ENCODE data around the gene SRSF8.

Gene SRSF8

GRCh38 chr11:95068549-95068948, 1.8 kb downstream of the SRSF8 start:
- DNase-seq (ENCODE audit: low read depth, low spot score), result peak; percentile 95

DNA sequence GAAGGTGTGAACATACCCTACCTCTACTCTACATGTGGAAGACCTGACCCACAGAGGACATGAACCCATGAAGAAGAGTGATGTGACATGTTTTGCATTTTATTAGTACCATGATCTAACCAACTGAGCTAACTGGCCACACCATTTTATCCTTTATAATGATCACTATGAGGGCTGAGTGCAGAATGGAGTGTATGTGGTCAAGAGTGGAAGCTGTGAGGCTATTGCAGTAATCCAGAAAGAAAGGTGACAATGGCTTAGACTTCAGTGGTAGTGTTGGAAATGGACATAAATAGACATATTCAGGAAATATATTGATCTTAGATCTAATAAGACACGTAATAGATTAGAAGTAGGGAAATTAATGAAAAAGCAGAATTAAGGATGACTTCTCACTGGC, 3.8 kb downstream of the SRSF8 start:
- no peak for DNase-seq (ENCODE audit: low read depth, low spot score)

DNA sequence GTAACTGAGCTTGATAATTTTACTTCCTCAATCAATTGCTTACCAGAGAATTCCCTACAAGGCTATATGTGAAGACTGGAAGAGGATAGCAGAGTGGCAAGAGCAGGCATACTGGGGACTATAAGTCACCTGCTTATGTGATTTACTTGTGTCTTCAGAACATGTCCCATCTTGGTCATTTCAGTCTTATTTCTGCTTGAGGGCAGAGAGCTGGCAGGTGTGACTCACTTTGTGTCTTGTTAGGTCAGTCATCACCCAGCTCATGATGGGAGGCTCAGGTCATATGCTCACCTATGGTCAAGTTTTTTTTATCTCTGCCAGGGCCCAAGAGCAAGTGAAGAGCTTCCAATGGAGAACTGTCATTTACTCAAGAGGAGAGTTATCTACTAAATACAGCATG, 6.2 kb downstream of the SRSF8 start:
- DNase-seq (ENCODE audit: low read depth, low spot score), result no peak

DNA sequence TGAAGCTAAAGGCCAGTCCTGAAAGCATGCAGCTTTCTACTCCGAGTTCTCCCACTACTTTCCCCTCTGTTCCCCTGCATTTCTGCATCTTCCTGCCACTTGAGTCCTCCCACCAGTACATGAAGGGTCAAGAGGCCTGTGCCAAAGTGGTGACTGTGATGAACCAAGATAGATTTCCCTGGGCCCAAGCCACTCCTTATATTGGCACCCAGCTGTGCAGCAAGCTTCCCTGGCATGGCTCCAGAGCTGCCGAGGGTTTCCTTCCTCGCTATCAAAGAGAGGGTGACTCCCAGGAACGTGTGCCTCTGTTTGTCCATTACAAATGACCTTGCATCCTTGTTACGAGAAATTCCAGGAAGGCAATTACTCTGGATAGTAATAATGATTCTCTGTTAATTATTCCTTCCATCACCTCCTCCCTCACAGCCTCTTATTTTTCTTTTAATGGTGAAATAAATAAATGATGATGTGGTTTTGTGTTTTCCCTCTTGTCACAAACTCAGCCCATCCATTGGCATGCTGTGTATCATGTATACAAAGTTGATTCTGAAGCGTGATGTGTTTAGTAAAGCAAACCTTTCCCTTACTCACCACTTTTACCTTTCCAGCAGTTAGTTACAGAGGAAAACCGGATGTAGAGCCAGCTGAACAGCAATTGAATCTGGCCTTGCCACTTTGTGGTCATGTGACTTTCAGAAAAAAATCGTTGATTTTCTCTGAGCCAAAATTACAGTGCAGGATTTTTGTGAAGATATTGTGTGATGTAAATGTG, 8.3 kb downstream of the SRSF8 start:
- DNase-seq (ENCODE audit: low read depth, low spot score), result peak; percentile 23

DNA sequence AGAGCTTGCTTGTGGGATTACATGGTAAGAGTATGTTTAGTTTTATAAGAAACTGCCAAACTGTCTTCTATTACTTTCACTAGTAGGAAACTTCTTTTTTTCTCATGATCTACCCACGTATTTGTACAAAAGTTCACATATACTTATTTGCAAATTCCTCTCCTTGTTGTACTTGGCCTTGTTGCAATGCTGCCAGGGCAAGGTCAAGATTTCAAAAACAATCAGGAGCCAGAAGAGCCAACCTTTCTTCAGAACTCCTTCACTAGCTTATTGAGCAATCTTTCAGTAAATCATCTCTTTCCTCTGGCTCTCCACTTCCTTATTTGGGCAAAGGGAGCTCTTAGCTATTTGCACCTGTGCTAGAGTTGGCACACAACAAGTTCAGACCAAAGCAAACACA, 9.7 kb downstream of the SRSF8 start:
- DNase-seq (ENCODE audit: low read depth, low spot score), result peak; percentile 84

DNA sequence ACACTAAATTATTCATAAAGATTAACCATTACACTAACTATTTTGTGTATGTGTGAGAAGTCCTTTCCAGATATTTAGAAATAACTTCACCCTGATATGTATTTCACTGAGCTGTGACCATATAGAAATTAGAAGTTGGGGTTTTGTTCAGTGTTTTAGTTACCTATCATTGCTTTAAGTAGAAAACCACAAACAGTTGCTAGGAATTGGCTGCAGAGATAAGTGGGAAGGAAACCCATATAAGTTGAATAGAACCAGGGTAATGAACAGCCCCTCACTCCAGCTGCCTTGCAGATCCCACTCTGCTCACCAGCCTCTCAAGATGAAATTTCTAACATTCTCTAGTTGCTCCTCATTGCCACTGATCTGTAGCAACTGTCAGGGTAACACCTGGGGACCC, 10.3 kb downstream of the SRSF8 start:
- no peak for DNase-seq (ENCODE audit: low read depth, low spot score)

DNA sequence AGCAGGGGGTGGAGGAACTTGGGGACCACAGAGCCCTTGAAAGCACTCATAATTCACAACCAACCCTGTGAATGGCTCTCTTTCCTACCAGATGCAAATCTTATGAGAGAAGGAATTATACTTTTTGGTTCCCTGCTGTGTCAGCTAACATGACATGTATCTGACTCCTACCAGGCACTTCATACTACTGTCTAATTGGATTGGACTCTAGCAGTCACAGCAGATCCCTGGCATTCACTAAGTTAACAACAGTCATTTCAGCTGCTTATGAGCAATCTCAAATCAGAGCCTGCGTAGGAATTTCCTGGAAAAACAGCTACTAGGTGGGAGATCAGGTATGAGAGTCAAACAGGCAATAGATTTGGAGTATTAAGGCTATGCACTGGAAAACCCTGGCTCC, 11.8 kb downstream of the SRSF8 start:
- no peak for DNase-seq (ENCODE audit: low read depth, low spot score)

- no peak for DNase-seq (ENCODE audit: low read depth, low spot score)
These were observed 14.3 kb downstream of the SRSF8 start for GRCh38 chr11:95081010-95081409.

DNA sequence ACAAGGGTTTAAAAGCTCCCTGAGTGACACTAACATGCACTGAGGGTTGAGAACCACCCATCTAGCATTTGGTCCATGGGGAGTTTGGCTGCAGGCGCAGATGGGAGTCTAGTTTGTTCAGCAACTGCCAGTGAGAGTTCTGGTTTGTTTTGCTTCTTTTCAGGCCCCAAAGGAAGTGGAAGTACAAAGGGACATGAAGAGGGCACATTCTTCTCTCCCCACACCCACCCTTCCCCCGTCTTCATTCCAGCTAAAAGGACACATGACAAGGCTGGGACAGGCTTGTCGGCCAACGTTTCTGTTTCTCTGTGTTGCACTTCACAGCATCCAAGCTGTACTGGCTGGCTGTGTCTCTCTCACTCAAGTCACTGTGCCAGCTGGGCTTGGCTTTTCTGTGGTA, 14.7 kb downstream of the SRSF8 start:
- DNase-seq (ENCODE audit: low read depth, low spot score), result peak; percentile 35

DNA sequence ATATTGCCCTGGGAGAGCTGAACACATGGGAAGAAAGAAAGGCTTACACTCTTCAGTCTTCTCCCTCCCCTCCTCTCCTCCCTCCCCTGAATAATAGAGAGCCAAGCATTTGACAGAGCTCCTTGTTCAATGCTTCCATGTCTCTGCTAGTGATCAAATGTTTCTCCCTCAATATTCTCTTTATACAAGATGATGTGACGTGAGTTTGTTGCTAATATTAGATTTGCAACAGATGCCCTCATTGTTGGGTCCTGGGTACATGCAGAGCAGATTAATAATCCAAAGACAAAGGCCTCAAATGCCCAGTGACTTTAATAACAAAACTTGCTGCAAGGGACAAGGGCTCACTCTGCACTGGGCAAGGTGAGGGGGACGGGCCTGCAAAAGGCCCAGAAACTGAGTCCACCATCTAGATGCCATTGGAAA, 15.9 kb downstream of the SRSF8 start:
- no peak for DNase-seq (ENCODE audit: low read depth, low spot score)

DNA sequence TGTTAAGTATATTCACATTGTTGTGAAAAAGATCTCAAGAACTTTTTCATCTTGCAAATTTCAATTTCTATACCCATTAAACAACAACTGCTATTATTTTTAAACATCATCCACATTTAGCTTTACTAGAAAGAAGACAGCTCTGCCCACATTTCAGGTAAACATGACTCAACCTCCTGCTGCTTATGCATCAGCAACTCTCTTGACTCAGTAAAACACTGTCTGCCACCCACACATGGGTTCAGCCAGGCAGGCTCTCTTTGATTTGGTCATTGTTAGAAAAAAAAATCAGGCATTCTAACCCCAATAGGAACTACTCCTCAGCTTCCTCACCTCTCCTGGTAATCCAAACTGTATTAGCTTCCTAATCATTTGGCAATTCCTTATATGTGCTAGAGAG, 17.8 kb downstream of the SRSF8 start:
- peak; percentile 39 for DNase-seq (ENCODE audit: low read depth, low spot score)

GRCh38 chr11:95085117-95085816, 18.5 kb downstream of the SRSF8 start:
- DNase-seq (ENCODE audit: low read depth, low spot score), result no peak

DNA sequence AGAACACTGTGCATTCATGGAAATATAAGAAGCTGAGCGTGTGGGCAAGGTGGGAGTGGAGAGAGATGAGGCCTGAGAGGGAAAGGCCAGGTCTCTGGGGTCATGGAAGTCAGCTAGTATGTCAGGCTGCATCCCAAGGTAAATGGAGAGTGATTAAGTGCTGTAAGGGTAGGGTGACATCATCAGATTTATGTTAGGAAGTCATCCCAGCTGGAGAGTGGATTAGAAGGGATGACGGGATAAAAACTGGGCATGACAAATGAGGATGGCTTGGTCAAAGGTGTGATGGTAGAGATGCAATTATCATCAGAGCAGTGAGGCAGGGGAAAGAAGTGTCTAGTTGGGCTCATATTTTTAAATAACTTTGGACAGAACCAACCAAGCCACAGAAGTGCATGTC, 19.4 kb downstream of the SRSF8 start:
- no peak for DNase-seq (ENCODE audit: low read depth, low spot score)

- no peak for DNase-seq (ENCODE audit: low read depth, low spot score)
These were observed 20.3 kb downstream of the SRSF8 start for GRCh38 chr11:95086836-95087570.

GRCh38 chr11:95088946-95089619, 22.4 kb downstream of the SRSF8 start:
- no peak for DNase-seq (ENCODE audit: low read depth, low spot score)

- peak; percentile 96 for DNase-seq (ENCODE audit: low read depth, low spot score)
These were observed 23.2 kb downstream of the SRSF8 start, which contains the start of gene ENDOD1 for GRCh38 chr11:95089620-95090542. TSS of gene ENDOD1 (plus strand) at chr11:95089846. CDS start at chr11:95089928, 82 bp downstream.

GRCh38 chr11:95091663-95092180, 25.0 kb downstream of the SRSF8 start:
- DNase-seq (ENCODE audit: low read depth, low spot score), result no peak

- DNase-seq (ENCODE audit: low read depth, low spot score), result peak; percentile 59
These were observed 26.0 kb downstream of the SRSF8 start for GRCh38 chr11:95092549-95093324.

DNA sequence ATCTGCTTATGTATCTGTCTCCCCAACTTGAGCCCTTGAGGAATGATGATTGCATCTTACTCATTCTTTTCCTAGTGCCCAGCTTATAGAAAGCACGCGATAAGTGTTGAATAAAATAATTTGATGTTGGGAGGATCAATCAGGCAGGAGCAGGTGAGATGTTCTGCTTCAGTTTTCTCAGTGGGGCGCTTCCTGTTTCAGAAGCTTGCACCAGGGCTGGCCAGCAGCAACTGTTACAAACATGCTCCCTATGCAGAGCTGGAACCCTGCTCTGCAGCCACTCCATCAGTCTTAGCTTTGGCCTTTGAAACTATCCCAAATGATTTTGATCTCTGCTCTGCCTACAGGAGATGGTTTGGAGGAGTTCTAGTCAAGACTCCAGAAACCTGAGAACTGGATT, 26.8 kb downstream of the SRSF8 start:
- DNase-seq (ENCODE audit: low read depth, low spot score), result no peak
